GM04504 (cell line): Measurements from ENCODE around the gene PHACTR4.
"Not testable (repeated sequence)": the region's sequence is repeated elsewhere in the genome, so short reads cannot be mapped to it uniquely, and the experiment has no call there.

ENCODE experiments used
- DNase-seq: peaks from one replicate; pipeline ENCODE4 v3.0.0-alpha.2; 2012; ENCODE audit warnings: low read depth

Gene PHACTR4

GRCh38 chr1:28371010-28371377 lies 1.5 kb downstream of the PHACTR4 start:
- no peak for DNase-seq

GRCh38 chr1:28373450-28373849 lies 3.9 kb downstream of the PHACTR4 start:
- not testable (repeated sequence) for DNase-seq

- DNase-seq: no peak
Observed at GRCh38 chr1:28374297-28374696, 4.8 kb downstream of the PHACTR4 start.

GRCh38 chr1:28375598-28375997 lies 6.1 kb downstream of the PHACTR4 start:
- DNase-seq: not testable (repeated sequence)

- not testable (repeated sequence) for DNase-seq
Observed at GRCh38 chr1:28376195-28376594, 6.7 kb downstream of the PHACTR4 start.

GRCh38 chr1:28378906-28379305 lies 9.4 kb downstream of the PHACTR4 start:
- DNase-seq: no peak

GRCh38 chr1:28380394-28380793 lies 10.9 kb downstream of the PHACTR4 start:
- no peak for DNase-seq

GRCh38 chr1:28383785-28384184 lies 14.2 kb downstream of the PHACTR4 start:
- not testable (repeated sequence) for DNase-seq

- DNase-seq: peak; percentile 72
Observed at GRCh38 chr1:28392027-28392652, 22.6 kb downstream of the PHACTR4 start.

GRCh38 chr1:28394136-28394535 lies 24.6 kb downstream of the PHACTR4 start:
- no peak for DNase-seq

- DNase-seq: no peak
Observed at GRCh38 chr1:28395181-28395580, 25.6 kb downstream of the PHACTR4 start.

- no peak for DNase-seq
Observed at GRCh38 chr1:28401760-28402159, 32.2 kb downstream of the PHACTR4 start.

- DNase-seq: no peak
Observed at GRCh38 chr1:28409090-28409489, 39.5 kb downstream of the PHACTR4 start.

GRCh38 chr1:28411656-28412055 lies 42.1 kb downstream of the PHACTR4 start:
- no peak for DNase-seq

GRCh38 chr1:28412731-28413130 lies 43.2 kb downstream of the PHACTR4 start:
- no peak for DNase-seq

- DNase-seq: no peak
Observed at GRCh38 chr1:28416509-28417194, 47.1 kb downstream of the PHACTR4 start.

GRCh38 chr1:28417441-28417922 lies 47.9 kb downstream of the PHACTR4 start:
- no peak for DNase-seq

GRCh38 chr1:28417926-28418637 lies 48.5 kb downstream of the PHACTR4 start:
- no peak for DNase-seq

GRCh38 chr1:28421744-28422143 lies 52.2 kb downstream of the PHACTR4 start:
- no peak for DNase-seq

- DNase-seq: no peak
Observed at GRCh38 chr1:28426831-28427230, 57.3 kb downstream of the PHACTR4 start.

- DNase-seq: no peak
Observed at GRCh38 chr1:28428012-28428411, 58.5 kb downstream of the PHACTR4 start.

- no peak for DNase-seq
Observed at GRCh38 chr1:28428990-28429520, 59.5 kb downstream of the PHACTR4 start.
